Panc1 (cell line): ENCODE data around the gene INPP5A. TPM values are rescaled to one million over a fixed set of nuclear protein-coding genes. Genes with fewer than 3 reads are reported as not detected.

ENCODE experiments used
- ATAC-seq: fragments of 200-7000 bp; cut with Tn5 transposase; 2 replicates; pipeline ENCODE4 v1.9.1; 2020; ENCODE audit warnings: mild to moderate bottlenecking, moderate library complexity
- BruUV-seq: library from RNA; stranded (reverse); fragments of 400-500 nt; replicated peaks from 2 replicates; lab custom pipeline; 2021; lab: Mats Ljungman, UMichigan
- CTCF ChIA-PET: fragments of 300-600 bp; sonication (Branson Sonifier 250); formaldehyde crosslinking; loops from one replicate; lab custom pipeline; 2022; ENCODE audit warnings: antibody characterized with exemption; lab: Charles Lee
- POLR2A ChIA-PET: fragments of 300-600 bp; sonication (Branson Sonifier 250); formaldehyde crosslinking; loops from one replicate; lab custom pipeline; 2022; ENCODE audit warnings: antibody characterized with exemption; lab: Charles Lee
- DNase-seq: peaks from one replicate; pipeline ENCODE4 v3.0.0-alpha.2; 2010; ENCODE audit warnings: low read depth, low spot score
- H3K27ac ChIP-seq: 2 replicates; pipeline ENCODE4 v1.5.1; 2011; ENCODE audit warnings: mild to moderate bottlenecking, low read length, inconsistent platforms
- H3K27me3 ChIP-seq: fragments of 200-500 bp; sonication (Bioruptor generic); 2 replicates; pipeline ENCODE4 v1.6.0; 2014; ENCODE audit warnings: low read length, inconsistent platforms; ENCODE audit not compliant: control insufficient read depth, insufficient read depth
- H3K36me3 ChIP-seq: fragments of 200-500 bp; sonication (Bioruptor generic); 2 replicates; pipeline ENCODE4 v1.5.1; 2014; ENCODE audit warnings: inconsistent platforms, mild to moderate bottlenecking, low read length, moderate library complexity; ENCODE audit not compliant: control insufficient read depth, insufficient read depth
- H3K4me1 ChIP-seq: 2 replicates; pipeline ENCODE4 v1.5.1; 2011; ENCODE audit warnings: inconsistent platforms, mild to moderate bottlenecking, low read length, moderate library complexity; ENCODE audit not compliant: control insufficient read depth, insufficient read depth
- H3K4me3 ChIP-seq, 2 experiments: 2 replicates each; pipeline ENCODE4 v1.5.1; 2011 to 2012; ENCODE audit warnings: low read depth in 2 of 2, low read length in 2 of 2, mild to moderate bottlenecking in 2 of 2, inconsistent platforms in 1 of 2, moderate library complexity in 1 of 2
- H3K9me3 ChIP-seq: fragments of 200-500 bp; sonication (Bioruptor generic); 2 replicates; pipeline ENCODE4 v1.5.1; 2014; ENCODE audit warnings: low read depth, mild to moderate bottlenecking, inconsistent platforms, low read length, moderate library complexity; ENCODE audit not compliant: control insufficient read depth, insufficient read depth
- POLR2AphosphoS5 ChIP-seq: IDR thresholded peaks from 2 replicates; pipeline ENCODE4 v1.6.1; 2012; ENCODE audit warnings: mild to moderate bottlenecking, low read depth, low read length, moderate library complexity
- SIN3A ChIP-seq: IDR thresholded peaks from 2 replicates; pipeline ENCODE4 v1.6.1; 2012; ENCODE audit warnings: low read depth, mild to moderate bottlenecking, low read length, moderate library complexity, borderline replicate concordance; ENCODE audit not compliant: insufficient read depth
- TCF7L2 ChIP-seq: IDR thresholded peaks from 2 replicates; pipeline ENCODE4 v1.6.1; 2011; ENCODE audit warnings: mild to moderate bottlenecking, low read depth, low read length, inconsistent platforms
- in situ Hi-C: cut with HindIII; loops from 2 replicates; pipeline ENCODE4 v1.10.0; 2016; ENCODE audit warnings: low sequenced_read_pairs, low pct_unique_long_range_greater_than_20kb
- intact Hi-C: fragments of 100-400 bp; cut with micrococcal nuclease; formaldehyde crosslinking; loops from one replicate; pipeline ENCODE4 v1.10.0; 2022; ENCODE audit not compliant: unreplicated experiment
- total RNA-seq: library from RNA; stranded (reverse); gene quantifications from one replicate; pipeline ENCODE4 v1.2.1, GENCODE V29; 2021; ENCODE audit not compliant: unreplicated experiment
- TF ChIP-seq, protein P1 (sequence below): fragments of 450-650 bp; IDR thresholded peaks from 2 replicates; pipeline ENCODE4 v1.5.1; 2017; ENCODE audit warnings: mild to moderate bottlenecking
- TF ChIP-seq, protein P2 (sequence below), 2 experiments: IDR thresholded peaks; 2 replicates each; pipeline ENCODE4 v1.6.1; 2011 to 2012; ENCODE audit warnings: low read depth in 2 of 2, control low read depth in 1 of 2, low read length in 1 of 2, mild to moderate bottlenecking in 1 of 2, moderate library complexity in 1 of 2; ENCODE audit not compliant: insufficient read depth in 1 of 2

Gene INPP5A
- total RNA-seq, 1 experiment from 2014 or later, result 60.0 TPM

DNA sequence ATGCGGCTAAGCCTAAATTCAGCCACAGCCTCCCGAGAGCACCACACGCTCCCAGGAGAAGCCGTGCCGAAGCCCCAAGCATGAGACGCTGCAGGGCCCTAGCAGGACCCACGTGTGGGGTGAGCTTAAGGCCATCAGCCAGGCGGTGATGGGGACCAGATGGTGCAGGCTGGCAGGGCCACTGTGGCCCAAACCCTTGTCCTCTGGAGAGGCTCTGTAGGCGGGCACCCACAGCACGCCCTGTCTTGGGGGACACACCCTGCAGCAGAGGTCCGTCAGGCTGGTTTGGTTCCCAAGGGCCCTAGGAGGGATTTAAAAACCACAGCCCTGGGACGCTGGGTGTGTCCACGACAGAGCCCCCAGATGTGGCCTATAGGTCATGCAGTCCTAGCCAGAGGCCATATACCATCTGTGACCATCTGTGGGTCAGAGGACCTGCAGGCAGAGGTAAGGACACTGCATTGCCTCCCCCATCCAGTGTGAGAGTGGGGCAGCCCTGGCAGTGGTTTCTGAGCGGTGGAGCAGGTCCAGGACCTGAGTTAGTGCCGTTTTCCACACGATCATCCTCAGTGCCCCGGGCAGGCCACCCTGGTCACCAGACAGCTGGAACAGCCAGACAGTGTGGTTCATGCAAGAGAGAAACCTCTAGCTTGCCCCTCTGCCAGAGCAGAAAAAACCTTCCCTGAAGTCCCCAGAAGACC, 39.6 kb upstream of the INPP5A start:
- no peak for TF ChIP-seq TCF7L2
- TF ChIP-seq, protein P1, sequence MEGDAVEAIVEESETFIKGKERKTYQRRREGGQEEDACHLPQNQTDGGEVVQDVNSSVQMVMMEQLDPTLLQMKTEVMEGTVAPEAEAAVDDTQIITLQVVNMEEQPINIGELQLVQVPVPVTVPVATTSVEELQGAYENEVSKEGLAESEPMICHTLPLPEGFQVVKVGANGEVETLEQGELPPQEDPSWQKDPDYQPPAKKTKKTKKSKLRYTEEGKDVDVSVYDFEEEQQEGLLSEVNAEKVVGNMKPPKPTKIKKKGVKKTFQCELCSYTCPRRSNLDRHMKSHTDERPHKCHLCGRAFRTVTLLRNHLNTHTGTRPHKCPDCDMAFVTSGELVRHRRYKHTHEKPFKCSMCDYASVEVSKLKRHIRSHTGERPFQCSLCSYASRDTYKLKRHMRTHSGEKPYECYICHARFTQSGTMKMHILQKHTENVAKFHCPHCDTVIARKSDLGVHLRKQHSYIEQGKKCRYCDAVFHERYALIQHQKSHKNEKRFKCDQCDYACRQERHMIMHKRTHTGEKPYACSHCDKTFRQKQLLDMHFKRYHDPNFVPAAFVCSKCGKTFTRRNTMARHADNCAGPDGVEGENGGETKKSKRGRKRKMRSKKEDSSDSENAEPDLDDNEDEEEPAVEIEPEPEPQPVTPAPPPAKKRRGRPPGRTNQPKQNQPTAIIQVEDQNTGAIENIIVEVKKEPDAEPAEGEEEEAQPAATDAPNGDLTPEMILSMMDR, result no peak
- no peak for TF ChIP-seq SIN3A
- TF ChIP-seq POLR2AphosphoS5, result no peak
- TF ChIP-seq, protein P2, sequence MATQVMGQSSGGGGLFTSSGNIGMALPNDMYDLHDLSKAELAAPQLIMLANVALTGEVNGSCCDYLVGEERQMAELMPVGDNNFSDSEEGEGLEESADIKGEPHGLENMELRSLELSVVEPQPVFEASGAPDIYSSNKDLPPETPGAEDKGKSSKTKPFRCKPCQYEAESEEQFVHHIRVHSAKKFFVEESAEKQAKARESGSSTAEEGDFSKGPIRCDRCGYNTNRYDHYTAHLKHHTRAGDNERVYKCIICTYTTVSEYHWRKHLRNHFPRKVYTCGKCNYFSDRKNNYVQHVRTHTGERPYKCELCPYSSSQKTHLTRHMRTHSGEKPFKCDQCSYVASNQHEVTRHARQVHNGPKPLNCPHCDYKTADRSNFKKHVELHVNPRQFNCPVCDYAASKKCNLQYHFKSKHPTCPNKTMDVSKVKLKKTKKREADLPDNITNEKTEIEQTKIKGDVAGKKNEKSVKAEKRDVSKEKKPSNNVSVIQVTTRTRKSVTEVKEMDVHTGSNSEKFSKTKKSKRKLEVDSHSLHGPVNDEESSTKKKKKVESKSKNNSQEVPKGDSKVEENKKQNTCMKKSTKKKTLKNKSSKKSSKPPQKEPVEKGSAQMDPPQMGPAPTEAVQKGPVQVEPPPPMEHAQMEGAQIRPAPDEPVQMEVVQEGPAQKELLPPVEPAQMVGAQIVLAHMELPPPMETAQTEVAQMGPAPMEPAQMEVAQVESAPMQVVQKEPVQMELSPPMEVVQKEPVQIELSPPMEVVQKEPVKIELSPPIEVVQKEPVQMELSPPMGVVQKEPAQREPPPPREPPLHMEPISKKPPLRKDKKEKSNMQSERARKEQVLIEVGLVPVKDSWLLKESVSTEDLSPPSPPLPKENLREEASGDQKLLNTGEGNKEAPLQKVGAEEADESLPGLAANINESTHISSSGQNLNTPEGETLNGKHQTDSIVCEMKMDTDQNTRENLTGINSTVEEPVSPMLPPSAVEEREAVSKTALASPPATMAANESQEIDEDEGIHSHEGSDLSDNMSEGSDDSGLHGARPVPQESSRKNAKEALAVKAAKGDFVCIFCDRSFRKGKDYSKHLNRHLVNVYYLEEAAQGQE (IDR thresholded peaks at IDR 0.05; ENCODE audit: insufficient read depth in 1 of 2, low read depth in 2 of 2, low read length in 1 of 2), result no peak

DNA sequence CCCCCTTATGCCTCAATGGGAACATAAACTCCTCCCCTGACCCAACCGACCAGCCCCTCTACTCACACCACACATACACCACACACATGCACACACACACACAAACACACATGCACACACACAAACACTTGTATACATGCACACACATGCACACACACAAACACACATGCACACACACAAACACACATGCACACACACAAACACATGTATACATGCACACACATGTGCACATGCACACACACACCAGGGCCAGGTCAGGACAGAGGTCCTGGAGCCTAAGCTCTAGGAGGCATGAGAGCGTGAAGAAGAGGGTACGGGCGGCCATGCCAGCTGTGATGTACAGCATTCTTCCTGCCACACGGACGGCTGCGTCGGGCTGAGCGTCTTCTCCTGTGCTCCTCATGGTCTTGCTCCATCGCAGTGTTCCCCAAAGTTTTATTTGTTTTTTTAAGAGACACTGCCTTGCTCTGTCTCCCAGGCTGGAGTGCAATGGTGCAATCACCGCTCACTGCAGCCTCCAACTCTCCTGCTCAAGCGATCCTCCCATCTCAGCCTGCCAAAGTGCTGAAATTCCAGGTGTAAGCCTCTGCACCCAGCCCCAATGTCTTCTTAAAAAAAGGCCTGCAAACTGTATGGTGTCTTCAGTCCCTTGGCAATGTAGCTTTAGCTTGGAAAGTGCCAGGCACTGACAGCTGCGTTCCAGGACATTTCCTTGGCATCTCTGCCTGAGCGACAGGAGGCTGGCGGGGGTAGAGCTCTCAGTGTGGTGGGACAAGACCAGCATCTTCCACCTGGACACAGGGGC, 38.8 kb upstream of the INPP5A start:
- BruUV-seq, result no TSS peak
- H3K27me3 ChIP-seq, result no peaks in the 10 kb centered on the region
- CTCF ChIA-PET, result interaction anchor here (0.5 kb wide), 1 partner anchor 23 kb away, joined by 4 read pairs; no protein-coding TSS in a partner anchor

More for the DNA sequence above, 39.6 kb upstream of the INPP5A start:
- ChIA-PET POLR2A (interaction anchor here (0.5 to 0.6 kb wide), 2 partner anchors 12 to 208 kb away, joined by 3 read pairs; no protein-coding TSS in a partner anchor), CTCF (no interaction called here)
- Histone ChIP-seq H3K4me1 (no peaks in the 10 kb centered on the region), H3K27me3 (no peaks in the 10 kb centered on the region), H3K9me3 (no peaks in the 10 kb centered on the region), H3K4me3 (no peak overlapping the region), H3K27ac (no peak overlapping the region), H3K36me3 (no peaks in the 10 kb centered on the region)
- BruUV-seq, result no TSS peak
- ATAC-seq, result peak; percentile 17
- intact Hi-C loops (no loop called here), in situ Hi-C loops (no loop called here)
- DNase-seq, result no peak

More for the DNA sequence above, 38.8 kb upstream of the INPP5A start:
- POLR2A ChIA-PET, result no interaction called here
- Histone ChIP-seq H3K27ac (no peak overlapping the region), H3K4me3 (no peak overlapping the region), H3K36me3 (no peaks in the 10 kb centered on the region), H3K4me1 (no peaks in the 10 kb centered on the region), H3K9me3 (no peaks in the 10 kb centered on the region)
- in situ Hi-C loops (no loop called here), intact Hi-C loops (no loop called here)
- no peak for TF ChIP-seq SIN3A
- no peak for TF ChIP-seq TCF7L2
- TF ChIP-seq, protein P1, result no peak
- no peak for TF ChIP-seq POLR2AphosphoS5
- TF ChIP-seq, protein P2 (IDR thresholded peaks at IDR 0.05; ENCODE audit: insufficient read depth in 1 of 2, low read depth in 2 of 2, low read length in 1 of 2), result no peak
- DNase-seq, result no peak
- ATAC-seq, result no peak
